ENCODE results near the gene BOC. TPM values are rescaled to one million over a fixed set of nuclear protein-coding genes. Genes with fewer than 3 reads are reported as not detected.

Gene BOC
- total and polyA plus RNA-seq, 2 donors (not counting 3 experiments of a cell fraction or from before 2014, with no cell fraction given): 0.07 TPM; not detected in 1

DNA sequence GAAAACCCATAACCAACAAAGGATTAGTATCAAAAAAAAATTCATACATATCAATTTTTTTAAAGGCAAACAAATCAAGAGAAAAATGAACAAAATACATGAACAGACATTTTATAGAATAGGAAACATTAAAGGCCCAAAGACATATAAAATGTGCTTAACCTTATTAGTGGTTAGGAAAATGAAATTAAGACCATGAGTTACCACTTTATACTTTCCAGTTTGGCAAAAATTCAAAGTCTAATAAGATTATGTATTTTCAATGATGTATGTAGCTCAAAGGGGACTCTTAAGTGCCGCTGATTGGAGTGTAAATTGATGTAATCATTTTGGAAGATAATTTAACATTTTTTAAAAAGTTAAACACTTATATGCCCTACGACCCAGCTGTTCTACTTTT is 89.2 kb downstream of the BOC start:
- Histone ChIP-seq H3K9me1 (replicated peaks; ENCODE audit: control insufficient read depth, extremely low read depth, insufficient read depth, low read length) (no peaks in the 10 kb centered on the region), H3K4me2 (ENCODE audit: insufficient read depth, low read length) (no peak overlapping the region), H3K27ac (ENCODE audit: insufficient read depth, low read depth, low read length) (no peak overlapping the region), H3K4me3 (replicated peaks in 1 of 3; ENCODE audit: insufficient read depth in 1 of 3, low read depth in 1 of 3, low read length in 3 of 3) (no peak overlapping the region), H3K27me3 (ENCODE audit: control insufficient read depth in 2 of 2, insufficient read depth in 2 of 2, low read length in 2 of 2) (no peaks in the 10 kb centered on the region), H3K79me2 (ENCODE audit: control insufficient read depth, insufficient read depth, low read length) (no peaks in the 10 kb centered on the region), H3K9ac (replicated peaks; ENCODE audit: extremely low read depth, insufficient read depth, low read length) (no peak overlapping the region), H3K4me1 (ENCODE audit: control insufficient read depth, extremely low read depth, insufficient read depth, low read length) (no peaks in the 10 kb centered on the region), H2AFZ (ENCODE audit: low read depth, low read length) (no peak overlapping the region), H3K9me3 (replicated peaks; ENCODE audit: control insufficient read depth, insufficient read depth, low read length) (no peaks in the 10 kb centered on the region), H3K36me3 (ENCODE audit: control insufficient read depth in 2 of 2, extremely low read depth in 1 of 2, insufficient read depth in 2 of 2, low read length in 2 of 2) (no peaks in the 10 kb centered on the region), H4K20me1 (replicated peaks; ENCODE audit: control insufficient read depth, extremely low read depth, insufficient read depth, low read length) (no peaks in the 10 kb centered on the region)
- intact Hi-C loops (cut with micrococcal nuclease): no loop called here
- DNase-seq (ENCODE audit: low read depth, low spot score) (no peak), FAIRE-seq (no peak)
- POLR2A ChIA-PET: no interaction called here
- BruUV-seq (replicated peaks): no TSS peak
- TF ChIP-seq CTCF (IDR thresholded peaks at IDR 0.05; ENCODE audit: extremely low read depth in 1 of 2, insufficient read depth in 1 of 2, low read depth in 1 of 2, low read length in 2 of 2) (no peak), JUN (IDR thresholded peaks at IDR 0.05; ENCODE audit: borderline replicate concordance, insufficient read depth, insufficient read length, low read depth) (no peak), POLR2A (IDR thresholded peaks at IDR 0.05; ENCODE audit: low read depth, low read length) (no peak), POLR2AphosphoS5 (IDR thresholded peaks at IDR 0.05; ENCODE audit: insufficient read depth, low read depth, low read length) (no peak), FOS (IDR thresholded peaks at IDR 0.05; ENCODE audit: borderline replicate concordance, insufficient read depth, low read length) (no peak), EZH2 (IDR thresholded peaks at IDR 0.05; ENCODE audit: borderline replicate concordance, low read depth, low read length, severe bottlenecking) (no peak), MYC (IDR thresholded peaks at IDR 0.05; ENCODE audit: low read depth, low read length) (no peak), GATA2 (IDR thresholded peaks at IDR 0.05; ENCODE audit: insufficient read depth, insufficient read length, low read depth, low read length) (no peak)
- TF ChIP-seq, protein P1, sequence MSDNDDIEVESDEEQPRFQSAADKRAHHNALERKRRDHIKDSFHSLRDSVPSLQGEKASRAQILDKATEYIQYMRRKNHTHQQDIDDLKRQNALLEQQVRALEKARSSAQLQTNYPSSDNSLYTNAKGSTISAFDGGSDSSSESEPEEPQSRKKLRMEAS (IDR thresholded peaks at IDR 0.05; ENCODE audit: insufficient read depth, insufficient read length): no peak
- CTCF ChIA-PET: interaction anchor here (2.8 kb wide), 1 partner anchor 12 kb away, joined by 14 read pairs; no protein-coding TSS in a partner anchor
- dilution Hi-C loops (cut with MboI; ENCODE audit: extremely low pct_ligation_motif_present, low sequenced_read_pairs): no loop called here

Measured in endothelial cell of umbilical vein (primary cell).